ENCODE measurements around the gene CAMTA2.

CAMTA2 gene

GRCh38 chr17:4971826-4972225 is 15.6 kb downstream of the CAMTA2 start:
- H3K4me3 Mint-ChIP-seq, result no peak overlapping the region
- peaks cover 11% of the 10 kb centered on the region for H3K4me1 Mint-ChIP-seq
- H3K27me3 Mint-ChIP-seq, result no peaks in the 10 kb centered on the region
- ATAC-seq (replicated peaks; ENCODE audit: extremely low read depth, poor library complexity, severe bottlenecking) (no peak), DNase-seq (ENCODE audit: low spot score in 2 of 2) (no peak)
- peaks cover 28% of the 10 kb centered on the region for H3K36me3 Mint-ChIP-seq (ENCODE audit: insufficient read depth)
- H3K27ac Mint-ChIP-seq (ENCODE audit: low read depth), result no peak overlapping the region
- no peaks in the 10 kb centered on the region for H3K9me3 Mint-ChIP-seq

GRCh38 chr17:4970273-4970672 is 17.2 kb downstream of the CAMTA2 start:
- Mint-ChIP-seq H3K4me3 (no peak overlapping the region), H3K36me3 (ENCODE audit: insufficient read depth) (peaks cover 24% of the 10 kb centered on the region), H3K27ac (ENCODE audit: low read depth) (no peak overlapping the region), H3K27me3 (no peaks in the 10 kb centered on the region), H3K9me3 (no peaks in the 10 kb centered on the region), H3K4me1 (peaks cover 18% of the 10 kb centered on the region)
- ATAC-seq (replicated peaks; ENCODE audit: extremely low read depth, poor library complexity, severe bottlenecking), result no peak
- DNase-seq (ENCODE audit: low spot score in 2 of 2), result no peak

GRCh38 chr17:4969551-4970173 is 17.8 kb downstream of the CAMTA2 start:
- Mint-ChIP-seq H3K4me3 (no peak overlapping the region), H3K9me3 (no peaks in the 10 kb centered on the region), H3K36me3 (ENCODE audit: insufficient read depth) (peaks cover 20% of the 10 kb centered on the region), H3K27me3 (no peaks in the 10 kb centered on the region), H3K27ac (ENCODE audit: low read depth) (no peak overlapping the region), H3K4me1 (peaks cover 20% of the 10 kb centered on the region)
- no peak for ATAC-seq (replicated peaks; ENCODE audit: extremely low read depth, poor library complexity, severe bottlenecking)
- DNase-seq (ENCODE audit: low spot score in 2 of 2), result no peak

GRCh38 chr17:4969047-4969550 is 18.4 kb downstream of the CAMTA2 start:
- Mint-ChIP-seq H3K4me1 (peaks cover 20% of the 10 kb centered on the region), H3K4me3 (no peak overlapping the region), H3K27me3 (no peaks in the 10 kb centered on the region), H3K36me3 (ENCODE audit: insufficient read depth) (peaks cover 18% of the 10 kb centered on the region), H3K27ac (ENCODE audit: low read depth) (no peak overlapping the region), H3K9me3 (no peaks in the 10 kb centered on the region)
- DNase-seq (ENCODE audit: low spot score in 2 of 2) (no peak), ATAC-seq (replicated peaks; ENCODE audit: extremely low read depth, poor library complexity, severe bottlenecking) (no peak)

GRCh38 chr17:4968486-4969046 is 18.9 kb downstream of the CAMTA2 start:
- peaks cover 16% of the 10 kb centered on the region for H3K4me1 Mint-ChIP-seq
- H3K4me3 Mint-ChIP-seq, result no peak overlapping the region
- no peak overlapping the region for H3K27ac Mint-ChIP-seq (ENCODE audit: low read depth)
- no peaks in the 10 kb centered on the region for H3K27me3 Mint-ChIP-seq
- ATAC-seq (replicated peaks; ENCODE audit: extremely low read depth, poor library complexity, severe bottlenecking) (no peak), DNase-seq (ENCODE audit: low spot score in 2 of 2) (no peak)
- peaks cover 17% of the 10 kb centered on the region for H3K36me3 Mint-ChIP-seq (ENCODE audit: insufficient read depth)
- no peaks in the 10 kb centered on the region for H3K9me3 Mint-ChIP-seq

- no peak within 1 kb of the TSS for H3K27ac Mint-ChIP-seq (ENCODE audit: low read depth)
- H3K9me3 Mint-ChIP-seq, result no peaks in the 10 kb centered on the region
- DNase-seq (ENCODE audit: low spot score in 2 of 2), result peak; percentile 94 to 96
- ATAC-seq (replicated peaks; ENCODE audit: extremely low read depth, poor library complexity, severe bottlenecking), result peak; percentile 70
- peaks cover 15% of the 10 kb centered on the region for H3K4me1 Mint-ChIP-seq
- H3K4me3 Mint-ChIP-seq, result no peak within 1 kb of the TSS
- no peaks in the 10 kb centered on the region for H3K27me3 Mint-ChIP-seq
- H3K36me3 Mint-ChIP-seq (ENCODE audit: insufficient read depth), result peaks cover 15% of the 10 kb centered on the region
Observed at GRCh38 chr17:4967539-4968485, 19.7 kb downstream of the CAMTA2 start, which contains the start of gene SPAG7. Gene SPAG7, minus strand, starts transcription at chr17:4967817. Its CDS starts 13 bp downstream, at chr17:4967804.

- Mint-ChIP-seq H3K9me3 (no peaks in the 10 kb centered on the region), H3K4me3 (no peak overlapping the region), H3K27ac (ENCODE audit: low read depth) (no peak overlapping the region), H3K4me1 (peaks cover 15% of the 10 kb centered on the region), H3K36me3 (ENCODE audit: insufficient read depth) (peaks cover 13% of the 10 kb centered on the region), H3K27me3 (no peaks in the 10 kb centered on the region)
- peak; percentile 86 for ATAC-seq (replicated peaks; ENCODE audit: extremely low read depth, poor library complexity, severe bottlenecking)
- DNase-seq (ENCODE audit: low spot score in 2 of 2), result peak in 1 of 2 donors; percentile 91
Observed at GRCh38 chr17:4966844-4967538, 20.5 kb downstream of the CAMTA2 start.

- peaks cover 11% of the 10 kb centered on the region for H3K36me3 Mint-ChIP-seq (ENCODE audit: insufficient read depth)
- no peak overlapping the region for H3K4me3 Mint-ChIP-seq
- ATAC-seq (replicated peaks; ENCODE audit: extremely low read depth, poor library complexity, severe bottlenecking) (no peak), DNase-seq (ENCODE audit: low spot score in 2 of 2) (no peak)
- no peaks in the 10 kb centered on the region for H3K9me3 Mint-ChIP-seq
- no peaks in the 10 kb centered on the region for H3K27me3 Mint-ChIP-seq
- H3K27ac Mint-ChIP-seq (ENCODE audit: low read depth), result no peak overlapping the region
- peaks cover 19% of the 10 kb centered on the region for H3K4me1 Mint-ChIP-seq
Observed at GRCh38 chr17:4965311-4965986, 22.0 kb downstream of the CAMTA2 start.

- ATAC-seq (replicated peaks; ENCODE audit: extremely low read depth, poor library complexity, severe bottlenecking) (no peak), DNase-seq (ENCODE audit: low spot score in 2 of 2) (no peak)
- H3K27ac Mint-ChIP-seq (ENCODE audit: low read depth), result no peak overlapping the region
- H3K27me3 Mint-ChIP-seq, result no peaks in the 10 kb centered on the region
- peaks cover 15% of the 10 kb centered on the region for H3K36me3 Mint-ChIP-seq (ENCODE audit: insufficient read depth)
- no peaks in the 10 kb centered on the region for H3K9me3 Mint-ChIP-seq
- H3K4me3 Mint-ChIP-seq, result no peak overlapping the region
- peaks cover 16% of the 10 kb centered on the region for H3K4me1 Mint-ChIP-seq
Observed at GRCh38 chr17:4960279-4960922, 27.1 kb downstream of the CAMTA2 start.

GRCh38 chr17:4959261-4959965 is 28.1 kb downstream of the CAMTA2 start:
- no peak overlapping the region for H3K4me3 Mint-ChIP-seq
- H3K9me3 Mint-ChIP-seq, result no peaks in the 10 kb centered on the region
- no peaks in the 10 kb centered on the region for H3K27me3 Mint-ChIP-seq
- DNase-seq (ENCODE audit: low spot score in 2 of 2) (no peak), ATAC-seq (replicated peaks; ENCODE audit: extremely low read depth, poor library complexity, severe bottlenecking) (no peak)
- no peak overlapping the region for H3K27ac Mint-ChIP-seq (ENCODE audit: low read depth)
- H3K36me3 Mint-ChIP-seq (ENCODE audit: insufficient read depth), result peaks cover 17% of the 10 kb centered on the region
- H3K4me1 Mint-ChIP-seq, result peaks cover 12% of the 10 kb centered on the region

- DNase-seq (ENCODE audit: low spot score in 2 of 2) (no peak), ATAC-seq (replicated peaks; ENCODE audit: extremely low read depth, poor library complexity, severe bottlenecking) (no peak)
- Mint-ChIP-seq H3K4me1 (peaks cover 12% of the 10 kb centered on the region), H3K36me3 (ENCODE audit: insufficient read depth) (peaks cover 18% of the 10 kb centered on the region), H3K4me3 (no peak overlapping the region), H3K9me3 (no peaks in the 10 kb centered on the region), H3K27ac (ENCODE audit: low read depth) (no peak overlapping the region), H3K27me3 (no peaks in the 10 kb centered on the region)
Observed at GRCh38 chr17:4958102-4958501, 29.4 kb downstream of the CAMTA2 start.

All from central memory CD8-positive, alpha-beta T cell (primary cell).